Measurements from ENCODE around the gene NSUN3. TPM values are rescaled to one million over a fixed set of nuclear protein-coding genes. Genes with fewer than 3 reads are reported as not detected.
"Not testable (repeated sequence)": the region's sequence is repeated elsewhere in the genome, so short reads cannot be mapped to it uniquely, and the experiment has no call there.

The NSUN3 gene
- total RNA-seq, 1 donor from 2014 or later = 18.6 TPM

DNA sequence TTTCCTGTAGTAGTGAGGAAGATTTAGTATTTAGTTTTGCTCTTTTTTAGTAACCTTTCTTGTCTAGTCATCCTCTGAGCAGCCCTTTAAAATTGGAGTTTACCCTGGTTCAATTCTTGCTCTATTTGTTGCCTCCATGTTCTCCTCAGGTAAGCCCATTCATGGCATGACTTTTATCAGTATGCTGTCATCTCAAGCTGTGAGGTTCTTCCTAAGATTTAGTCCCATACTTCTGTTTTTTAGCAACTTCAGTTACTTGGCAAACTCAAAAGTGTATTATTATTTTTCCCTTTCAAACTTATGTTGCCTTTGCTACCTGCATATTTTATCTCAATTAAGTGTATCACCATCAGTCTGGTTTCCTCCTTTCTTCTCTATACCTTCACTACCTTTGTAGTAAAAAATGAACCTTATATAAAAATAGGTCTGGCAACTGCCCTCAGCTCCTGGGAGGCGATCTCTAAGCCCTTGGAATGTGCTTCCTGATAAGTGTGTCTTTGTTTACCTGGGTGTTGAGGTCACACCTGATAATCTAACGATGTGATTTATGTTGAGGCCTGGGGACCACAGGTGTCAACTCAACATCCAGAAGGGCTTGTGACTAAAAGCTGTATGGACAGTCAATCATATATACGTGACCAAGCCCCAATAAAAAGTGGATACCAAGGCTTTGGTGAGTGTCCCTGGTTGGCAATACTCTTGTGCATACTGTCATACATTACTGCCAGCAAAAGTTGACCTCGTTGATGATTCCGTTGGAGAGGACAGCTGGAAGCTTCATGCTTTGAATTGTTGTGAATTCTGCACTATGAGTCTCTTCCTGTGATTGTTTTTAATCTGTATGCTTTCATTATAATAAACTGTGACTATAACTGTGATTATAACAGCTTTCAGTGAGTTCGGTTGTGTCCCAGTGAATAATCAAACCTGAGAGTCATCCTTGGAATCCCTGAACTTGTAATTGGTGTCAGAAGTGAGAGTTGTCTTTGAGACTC is 3.9 kb downstream of the NSUN3 start:
- intact Hi-C loops (cut with micrococcal nuclease) = no loop called here

DNA sequence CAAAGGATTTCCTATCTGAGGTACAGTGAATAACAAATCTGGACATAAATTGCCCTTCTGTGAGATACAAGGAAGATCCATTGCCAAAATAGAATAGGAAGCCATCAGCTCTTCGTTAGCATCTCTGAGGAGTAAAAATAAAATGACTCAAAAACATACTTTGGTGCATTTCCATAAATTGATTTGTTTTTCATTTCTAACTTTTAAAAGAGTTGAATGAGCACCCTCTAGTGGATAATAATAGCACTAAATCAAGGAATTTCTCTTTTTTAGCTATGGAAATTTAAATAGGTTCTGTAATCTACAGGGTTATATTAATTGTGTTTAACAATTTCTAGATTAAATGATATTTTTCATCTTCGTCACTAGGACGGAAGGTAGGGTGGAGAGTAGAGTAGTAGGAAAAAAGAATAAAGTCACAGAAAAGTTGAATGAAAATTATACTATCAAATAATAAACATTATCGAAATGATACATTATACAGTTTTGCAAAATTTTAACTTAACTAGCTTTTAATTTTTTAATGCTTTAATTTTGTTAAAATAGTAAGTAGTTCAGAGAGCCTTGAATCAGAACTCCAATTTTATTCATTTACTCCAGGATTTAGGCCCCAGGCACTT is 6.4 kb downstream of the NSUN3 start:
- intact Hi-C loops (cut with micrococcal nuclease) = loop anchor here (1.0 kb wide), 1 partner anchor 65 kb away; no protein-coding TSS in a partner anchor

DNA sequence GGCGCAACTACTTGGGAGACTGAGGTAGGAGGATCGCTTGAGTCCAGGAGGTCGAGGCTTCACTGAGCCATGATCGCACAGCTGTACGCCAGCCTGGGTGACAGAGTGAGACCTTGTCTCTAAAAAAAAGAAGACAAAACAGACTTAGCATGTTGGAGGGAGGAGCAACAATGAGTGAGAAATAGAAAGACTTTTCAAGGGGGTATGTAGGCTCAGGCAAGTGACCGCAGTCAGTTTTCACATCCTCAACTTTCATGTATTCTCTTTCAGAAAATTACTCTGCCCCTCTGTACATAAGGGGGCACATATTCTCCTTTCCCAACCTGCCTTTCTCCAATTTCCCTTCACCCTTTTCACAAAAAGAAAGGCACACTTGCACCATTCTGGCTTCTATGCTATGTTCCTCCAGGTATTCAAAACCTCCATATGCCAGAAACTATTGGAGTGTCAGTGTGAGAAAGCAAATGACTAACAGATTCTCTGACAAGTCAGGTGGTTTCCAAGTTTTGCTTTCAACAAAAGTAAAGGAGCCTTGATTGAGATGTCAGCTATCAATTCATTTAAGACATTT is 7.6 kb downstream of the NSUN3 start:
- intact Hi-C loops (cut with micrococcal nuclease) = no loop called here

DNA sequence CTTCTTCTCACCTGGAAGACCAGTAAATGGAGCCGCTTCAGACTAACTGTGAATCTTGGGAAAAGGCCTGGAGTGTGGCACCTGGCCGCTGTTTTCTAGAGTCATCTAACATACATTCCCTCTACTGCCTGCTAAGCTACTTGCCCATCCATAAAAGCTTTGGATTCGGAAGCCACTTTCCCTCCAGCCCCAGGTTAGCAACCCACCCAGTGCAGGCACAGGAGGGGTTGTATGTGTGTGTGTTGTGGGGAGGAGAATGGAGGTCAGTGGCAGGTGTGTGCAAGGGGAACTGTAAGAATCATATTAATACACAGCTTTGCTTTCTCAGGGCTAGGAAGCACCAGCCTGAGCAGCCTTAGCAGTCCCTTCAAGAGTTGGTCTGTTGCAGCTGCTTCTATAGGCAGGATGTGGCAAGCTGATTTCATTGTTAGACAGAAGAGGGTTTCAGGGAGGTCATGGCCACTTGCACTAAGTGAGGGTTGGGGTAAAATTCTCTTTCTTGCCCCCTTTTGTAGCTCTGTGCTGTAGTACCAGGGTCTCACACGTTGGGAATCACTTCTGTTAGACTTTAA is 8.9 kb downstream of the NSUN3 start:
- intact Hi-C loops (cut with micrococcal nuclease) = no loop called here

DNA sequence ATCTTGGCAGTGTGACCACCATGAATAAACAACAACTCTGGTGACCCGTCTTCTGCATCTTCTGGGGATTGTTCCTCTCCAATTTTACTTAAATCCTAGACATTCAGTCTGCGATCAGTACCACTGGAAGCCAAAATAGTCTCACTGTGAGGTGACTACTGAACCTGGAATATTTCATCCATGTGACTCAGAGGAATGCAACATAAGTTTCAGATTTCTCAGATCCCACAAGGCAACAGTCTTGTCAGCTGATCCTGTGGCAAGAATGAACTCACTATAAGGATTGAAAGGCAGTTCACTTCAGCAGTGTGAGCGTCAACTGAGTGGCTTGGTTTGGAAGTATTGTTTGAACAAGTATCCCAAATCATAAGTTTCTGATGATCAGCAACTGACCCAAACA is 13.2 kb downstream of the NSUN3 start:
- intact Hi-C loops (cut with micrococcal nuclease) = no loop called here

DNA sequence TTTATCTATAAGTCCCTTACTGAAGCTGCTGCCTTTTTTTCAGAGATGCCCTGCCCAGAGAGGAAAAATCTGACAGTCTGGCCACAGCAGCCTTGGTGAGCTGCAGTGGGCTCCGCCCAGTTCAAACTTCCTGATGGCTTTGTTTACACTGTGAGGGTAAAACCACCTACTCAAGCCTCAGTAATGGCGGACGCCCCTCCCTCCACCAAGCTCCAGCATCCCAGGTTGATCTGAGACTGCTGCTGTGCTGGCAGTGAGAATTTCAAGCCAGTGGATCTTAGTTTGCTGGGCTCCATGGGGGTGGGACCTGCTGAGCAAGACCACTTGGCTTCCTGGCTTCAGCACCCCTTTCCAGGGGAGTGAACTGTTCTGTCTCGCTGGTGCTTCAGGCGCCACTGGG is 17.7 kb downstream of the NSUN3 start:
- intact Hi-C loops (cut with micrococcal nuclease) = not testable (repeated sequence)

DNA sequence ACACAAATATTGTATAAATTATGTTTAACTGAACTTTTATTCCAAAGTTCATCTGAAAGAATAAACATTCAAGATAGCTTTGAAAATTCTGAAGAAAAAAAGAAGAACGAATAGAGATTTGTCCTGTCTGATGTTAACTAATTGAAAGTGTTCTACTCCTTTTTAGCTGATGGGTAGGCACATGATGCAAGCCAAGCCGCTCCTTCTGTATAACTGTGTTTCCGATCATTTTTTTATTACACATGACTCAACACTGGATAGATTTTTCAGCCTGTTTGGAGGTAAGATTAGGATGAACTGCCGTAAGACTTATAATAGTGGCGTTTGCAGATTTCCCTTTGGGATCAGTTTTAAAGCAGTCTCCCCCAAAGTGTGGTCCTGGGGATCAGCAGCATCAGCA is 19.0 kb downstream of the NSUN3 start:
- intact Hi-C loops (cut with micrococcal nuclease) = no loop called here

DNA sequence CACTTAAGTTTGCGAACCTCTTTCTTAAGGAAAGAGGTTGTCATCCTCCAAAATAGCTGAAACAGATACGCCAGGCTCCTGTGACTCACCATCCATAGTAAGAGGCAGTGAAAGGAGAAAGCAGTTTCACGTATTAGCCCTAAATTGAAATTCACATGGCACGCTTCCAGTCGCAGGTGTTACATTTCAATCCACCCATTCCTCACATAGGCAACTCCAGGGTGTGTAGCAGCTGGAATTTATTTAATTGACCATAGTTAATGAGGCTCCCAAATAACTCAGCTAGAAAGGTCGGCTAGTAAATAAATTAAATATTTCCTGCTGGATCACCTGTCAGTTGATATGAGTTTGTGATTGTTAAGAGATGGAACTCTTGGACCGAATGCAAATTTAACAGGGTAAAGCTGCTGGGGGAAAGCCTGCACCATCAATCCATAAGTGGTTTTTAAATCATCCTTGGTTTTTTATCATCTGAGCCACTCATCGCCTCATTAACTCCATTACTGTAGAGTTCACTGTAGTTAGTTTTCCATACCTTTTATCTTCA is 19.6 kb downstream of the NSUN3 start:
- intact Hi-C loops (cut with micrococcal nuclease) = no loop called here

DNA sequence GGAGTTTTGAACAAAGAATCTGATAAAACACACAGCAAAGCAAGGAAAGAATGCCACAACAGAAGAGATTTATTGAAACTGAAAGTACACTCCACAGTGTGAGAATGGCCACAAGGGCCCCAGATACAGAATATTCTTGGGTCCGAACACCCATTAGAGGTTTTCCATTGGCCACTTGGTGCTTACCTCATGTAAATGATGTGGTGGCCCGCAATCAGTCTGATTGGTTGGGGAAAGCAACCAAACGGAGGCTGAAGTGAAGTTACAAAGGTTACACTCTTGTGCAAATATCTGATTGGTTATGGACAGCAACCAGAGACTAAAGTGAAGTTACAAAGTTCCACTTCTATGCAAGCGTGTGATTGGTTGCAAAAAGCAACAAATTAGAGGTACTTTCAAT is 20.4 kb downstream of the NSUN3 start:
- intact Hi-C loops (cut with micrococcal nuclease) = no loop called here

DNA sequence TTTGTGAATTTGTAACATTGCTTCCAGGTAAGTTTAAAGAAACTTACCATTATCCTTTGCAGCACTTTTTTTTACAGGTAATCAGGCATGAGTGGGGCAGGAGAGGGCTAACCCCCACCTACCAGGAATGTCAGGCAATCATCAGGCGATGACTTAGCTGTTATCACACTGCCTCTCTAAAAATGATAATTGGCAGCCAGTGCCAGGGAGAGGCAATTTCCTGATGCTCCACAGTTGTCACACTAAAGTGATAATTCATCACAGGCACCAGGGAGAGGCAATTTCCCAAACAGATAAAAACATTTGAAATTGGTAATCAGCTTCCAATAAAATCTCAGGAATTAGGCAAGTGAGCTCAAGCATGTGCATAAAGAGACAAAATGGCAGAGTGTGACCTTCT is 26.3 kb downstream of the NSUN3 start:
- intact Hi-C loops (cut with micrococcal nuclease) = no loop called here

DNA sequence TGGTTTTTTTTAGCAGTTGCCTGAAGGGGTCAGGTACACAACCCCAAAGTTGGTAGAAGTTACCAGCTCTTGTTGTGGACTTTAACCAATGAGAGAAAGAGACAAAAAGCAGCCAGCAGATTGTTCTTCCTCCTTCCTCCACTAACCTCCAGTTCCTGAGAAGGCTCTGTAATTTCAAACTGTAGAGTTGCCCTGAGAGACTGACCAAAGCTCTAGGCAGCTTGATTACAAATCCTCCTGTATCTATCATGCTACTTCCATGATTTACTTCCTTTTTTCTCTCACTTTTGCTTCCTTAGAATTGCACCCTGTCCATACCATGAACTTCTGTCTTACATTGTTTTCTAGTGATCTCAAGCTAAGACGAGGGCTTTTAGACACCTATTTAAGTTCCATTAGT is 29.2 kb downstream of the NSUN3 start:
- intact Hi-C loops (cut with micrococcal nuclease) = no loop called here

DNA sequence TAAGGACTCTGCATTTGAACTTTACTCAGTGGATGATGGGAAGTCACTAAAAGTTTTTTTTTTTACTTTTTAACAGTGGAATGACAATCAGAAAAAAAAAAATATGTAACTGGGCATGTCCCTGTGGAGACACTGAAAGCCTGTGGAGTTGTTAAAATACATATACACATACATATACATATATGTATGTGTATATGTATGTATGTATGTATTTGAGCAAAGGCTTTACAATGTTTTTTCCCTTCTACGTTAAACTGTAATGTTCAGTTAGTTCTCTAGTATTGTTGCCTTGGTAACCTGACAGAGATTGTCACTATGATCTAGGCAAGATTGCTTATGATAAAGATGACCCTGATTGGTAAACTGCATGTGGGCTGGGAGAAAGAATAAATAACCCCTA is 30.3 kb downstream of the NSUN3 start:
- intact Hi-C loops (cut with micrococcal nuclease) = no loop called here

DNA sequence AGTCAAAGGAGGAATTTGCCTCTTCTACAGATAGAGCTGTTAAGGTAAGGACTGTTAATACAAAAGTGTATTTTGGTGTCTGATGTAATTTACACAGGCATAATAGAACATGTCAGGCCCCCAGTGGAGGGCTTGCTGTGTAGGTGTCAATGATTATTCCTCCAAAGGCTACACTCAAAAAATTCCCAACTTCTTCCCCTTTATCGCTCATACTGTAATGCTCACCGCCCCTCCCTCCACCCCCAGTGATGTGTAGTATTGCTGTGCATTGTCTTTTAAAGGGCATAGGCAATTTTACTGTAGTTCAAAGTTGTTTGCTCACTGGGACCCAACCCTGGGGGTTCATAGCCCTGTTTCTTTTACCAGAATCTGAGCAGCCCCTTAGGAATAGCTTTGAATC is 32.2 kb downstream of the NSUN3 start:
- intact Hi-C loops (cut with micrococcal nuclease) = no loop called here

DNA sequence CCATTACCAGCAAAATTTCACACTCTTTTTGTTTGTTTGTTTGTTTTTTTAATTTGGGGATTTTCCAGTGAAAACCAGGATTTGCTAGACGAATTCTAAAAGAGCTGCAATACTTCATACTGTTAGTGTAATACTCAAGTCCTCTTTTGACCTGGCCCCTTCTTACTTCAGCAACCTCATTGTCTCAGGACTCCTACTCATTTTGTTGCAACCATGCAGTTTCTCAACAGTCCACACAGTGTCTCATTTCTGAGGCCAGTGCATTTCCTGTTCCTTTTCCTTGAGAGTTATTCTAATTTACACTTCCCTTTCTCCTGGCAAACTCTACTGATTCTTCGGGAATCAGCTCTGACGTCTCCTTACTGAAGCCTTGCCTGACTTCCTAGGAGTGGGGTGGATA is 35.6 kb downstream of the NSUN3 start:
- intact Hi-C loops (cut with micrococcal nuclease) = no loop called here

DNA sequence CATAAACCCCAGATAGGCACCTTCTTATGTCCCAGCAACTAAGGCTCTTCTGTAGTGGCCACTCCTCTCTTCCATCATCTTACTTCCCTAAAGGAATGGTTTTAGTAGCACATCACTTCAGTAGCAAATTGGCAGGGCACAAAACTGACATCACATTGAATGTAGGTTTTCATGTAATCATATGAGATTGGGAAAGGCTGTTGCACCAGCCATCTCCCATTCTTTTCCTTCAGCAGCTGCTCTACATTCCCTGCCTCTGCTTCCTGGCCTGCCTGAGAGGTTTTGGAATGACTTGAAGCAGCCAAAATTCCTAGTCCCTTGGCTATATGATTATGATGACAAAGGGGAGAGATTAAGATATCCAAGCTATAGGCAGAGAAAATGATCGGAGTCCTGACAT is 36.5 kb downstream of the NSUN3 start:
- intact Hi-C loops (cut with micrococcal nuclease) = no loop called here

DNA sequence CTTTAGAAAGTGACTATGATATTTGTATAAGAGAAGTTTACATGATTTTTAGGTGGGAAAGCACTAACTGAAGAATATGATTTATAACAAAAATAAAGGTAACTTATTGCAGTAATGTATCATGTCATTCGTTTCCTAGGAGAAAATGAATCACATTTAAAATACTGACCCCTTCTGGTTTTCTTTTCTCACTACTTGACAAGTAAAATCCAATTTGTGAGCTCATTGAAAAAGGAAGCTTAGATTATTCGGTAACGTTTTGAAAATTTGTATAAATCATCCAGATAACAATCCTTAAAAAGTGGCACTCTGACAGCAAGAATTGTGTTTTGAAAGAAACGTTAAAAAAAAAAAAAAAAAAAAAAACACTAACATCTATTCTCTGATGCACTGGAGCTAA is 39.0 kb downstream of the NSUN3 start:
- intact Hi-C loops (cut with micrococcal nuclease) = loop anchor here (1.0 kb wide), 1 partner anchor 98 kb away; no protein-coding TSS in a partner anchor

DNA sequence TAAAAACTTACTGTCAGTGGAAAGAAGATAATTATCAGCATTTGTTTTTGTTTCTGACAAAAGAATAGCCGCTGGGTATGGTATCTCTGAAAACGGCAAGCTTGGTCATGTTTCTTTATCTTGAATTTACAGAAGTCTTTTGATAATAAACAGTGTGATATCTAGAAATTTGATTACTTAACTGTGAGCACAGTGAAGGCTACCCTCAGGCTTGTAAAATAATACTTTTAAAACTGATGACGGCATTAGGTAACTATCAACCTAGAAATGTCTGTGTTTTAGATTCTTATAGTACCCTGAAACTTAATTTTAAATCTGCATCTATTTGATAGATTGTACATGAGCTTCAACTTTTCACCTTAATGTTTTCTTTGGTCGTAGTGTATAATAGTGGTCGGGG is 43.4 kb downstream of the NSUN3 start:
- intact Hi-C loops (cut with micrococcal nuclease) = no loop called here

DNA sequence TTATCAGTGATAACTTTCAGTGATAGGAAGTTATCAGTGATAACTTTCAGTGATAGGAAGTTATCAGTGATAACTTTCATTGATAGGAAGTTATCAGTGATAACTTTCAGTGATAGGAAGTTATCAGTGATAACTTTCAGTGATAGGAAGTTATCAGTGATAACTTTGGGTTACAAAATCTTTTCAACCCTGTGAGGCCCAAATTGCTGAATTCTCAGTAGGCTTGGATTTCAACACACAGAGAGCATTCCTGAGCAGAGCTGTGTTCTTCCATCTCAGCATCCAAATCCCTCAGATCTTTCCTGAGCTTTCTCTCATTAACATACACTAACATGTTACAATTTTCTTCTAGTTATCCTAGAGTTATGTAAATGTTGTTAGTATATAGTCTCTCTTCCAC is 47.4 kb downstream of the NSUN3 start:
- intact Hi-C loops (cut with micrococcal nuclease) = not testable (repeated sequence)

DNA sequence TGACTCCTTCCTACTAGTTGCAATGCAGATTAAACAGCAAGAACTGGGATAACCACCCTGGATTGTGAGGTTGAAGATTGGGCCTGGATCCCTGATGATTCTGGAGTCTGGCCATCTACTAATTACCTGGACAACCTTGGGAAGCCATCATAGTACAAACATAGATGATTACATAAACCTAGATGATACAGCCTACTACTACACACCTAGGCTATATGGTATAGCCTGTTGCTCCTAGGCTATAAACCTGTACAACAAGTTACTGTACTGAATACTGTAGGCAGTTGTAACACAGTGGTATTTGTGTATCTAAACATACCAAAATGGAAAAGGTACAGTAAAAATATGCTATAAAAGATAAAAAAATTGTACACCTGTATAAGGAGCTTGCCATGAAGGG is 48.0 kb downstream of the NSUN3 start:
- intact Hi-C loops (cut with micrococcal nuclease) = no loop called here

DNA sequence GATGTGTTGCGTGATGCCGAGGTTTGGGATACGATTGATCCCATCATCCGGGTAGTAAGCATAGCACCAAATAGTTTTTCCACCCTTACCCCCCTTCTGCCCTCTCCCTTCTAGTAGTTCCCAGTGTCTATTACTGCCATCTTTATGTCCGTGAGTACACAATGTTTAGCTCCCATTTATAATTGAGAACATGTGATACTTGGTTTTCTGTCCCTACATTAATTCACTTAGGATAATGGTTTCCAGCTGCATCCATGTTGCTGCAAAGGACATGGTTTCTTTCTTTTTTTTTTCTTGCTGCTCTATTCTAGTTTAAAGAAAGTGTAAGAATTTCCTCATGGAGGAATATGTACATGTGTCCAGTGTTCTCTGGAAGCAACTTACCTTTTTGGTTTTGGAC is 51.8 kb downstream of the NSUN3 start:
- intact Hi-C loops (cut with micrococcal nuclease) = no loop called here

DNA sequence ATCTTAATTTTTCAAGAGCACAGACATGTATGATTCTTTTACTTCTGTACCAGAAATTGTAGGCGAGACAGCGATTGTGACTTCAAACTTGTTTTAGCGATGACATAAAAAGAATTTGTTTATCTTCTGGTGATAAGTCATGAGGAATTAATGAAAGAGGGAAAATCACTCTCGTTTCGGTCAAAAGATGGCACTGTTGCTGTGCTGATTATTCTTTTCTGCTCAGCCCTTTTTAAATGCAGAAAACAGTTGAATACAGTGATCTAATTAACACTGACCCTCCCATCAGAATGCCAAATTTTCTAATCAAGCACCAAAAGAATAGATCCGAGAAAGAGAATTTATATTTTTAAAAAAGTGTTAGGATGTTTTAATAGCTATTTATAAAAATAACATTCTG is 52.6 kb downstream of the NSUN3 start:
- intact Hi-C loops (cut with micrococcal nuclease) = no loop called here

DNA sequence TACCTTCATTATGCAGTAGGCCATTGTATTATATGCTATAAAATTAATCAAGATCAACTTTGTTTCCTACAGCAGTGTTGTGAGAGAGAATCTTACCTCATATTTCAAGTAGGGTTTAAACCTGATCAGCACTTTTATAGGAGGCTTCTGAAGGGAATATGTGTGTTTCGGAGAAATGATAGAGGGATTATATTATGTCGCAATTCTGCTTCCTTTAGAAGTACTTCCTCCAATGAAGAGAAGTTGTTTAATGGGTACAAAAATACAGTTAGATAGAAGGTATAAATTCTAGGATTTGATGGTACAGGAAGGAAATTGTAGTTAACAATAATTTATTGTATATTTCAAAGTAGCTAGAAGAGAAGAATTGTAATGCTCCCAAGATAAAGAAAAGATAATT is 54.9 kb downstream of the NSUN3 start:
- intact Hi-C loops (cut with micrococcal nuclease) = no loop called here
